GM23338 (cell line): ENCODE data around the gene ZNF860. TPM values are rescaled to one million over a fixed set of nuclear protein-coding genes. Genes with fewer than 3 reads are reported as not detected.

Source experiments
- ATAC-seq: fragments of 200-7000 bp; cut with Tn5 transposase; 3 replicates; pipeline ENCODE4 v1.9.1; 2020
- DNase-seq: peaks from one replicate; pipeline ENCODE4 v3.0.0-alpha.2; 2015; ENCODE audit warnings: low spot score
- H2AFZ ChIP-seq: fragments of 200-600 bp; sonication (generic); 2 replicates; pipeline ENCODE4 v1.8.0; 2016; ENCODE audit warnings: antibody characterized with exemption, mild to moderate bottlenecking, moderate library complexity
- H3F3A ChIP-seq: fragments of 200-600 bp; sonication (generic); replicated peaks from 2 replicates; pipeline ENCODE4 v1.8.0; 2017; ENCODE audit warnings: antibody characterized with exemption, mixed run types, low read depth
- H3K27ac ChIP-seq: fragments of 200-600 bp; sonication (generic); 2 replicates; pipeline ENCODE4 v1.6.1; 2016; ENCODE audit warnings: low read depth
- H3K27me3 ChIP-seq: fragments of 200-600 bp; sonication (generic); 2 replicates; pipeline ENCODE4 v1.8.0; 2016; ENCODE audit warnings: mild to moderate bottlenecking, mixed run types, moderate library complexity; ENCODE audit not compliant: insufficient read depth
- H3K36me3 ChIP-seq: fragments of 200-600 bp; sonication (generic); 2 replicates; pipeline ENCODE4 v1.8.0; 2016; ENCODE audit warnings: mild to moderate bottlenecking; ENCODE audit not compliant: insufficient read depth
- H3K4me1 ChIP-seq: fragments of 200-600 bp; sonication (generic); 2 replicates; pipeline ENCODE4 v1.8.0; 2016; ENCODE audit warnings: mild to moderate bottlenecking, moderate library complexity; ENCODE audit not compliant: insufficient read depth
- H3K4me2 ChIP-seq: fragments of 200-600 bp; sonication (generic); 2 replicates; pipeline ENCODE4 v1.7.1; 2017; ENCODE audit warnings: mixed run types
- H3K4me3 ChIP-seq: fragments of 200-600 bp; sonication (generic); 2 replicates; pipeline ENCODE4 v1.6.1; 2016; ENCODE audit warnings: mixed run types
- H3K79me2 ChIP-seq: fragments of 200-600 bp; sonication (generic); replicated peaks from 2 replicates; pipeline ENCODE4 v1.8.0; 2017; ENCODE audit warnings: mild to moderate bottlenecking; ENCODE audit not compliant: insufficient read depth
- H3K9me2 ChIP-seq: fragments of 200-600 bp; sonication (generic); 2 replicates; pipeline ENCODE4 v1.8.0; 2017; ENCODE audit not compliant: insufficient read depth
- H4K20me1 ChIP-seq: fragments of 200-600 bp; sonication (generic); replicated peaks from 2 replicates; pipeline ENCODE4 v1.8.0; 2017; ENCODE audit warnings: mild to moderate bottlenecking; ENCODE audit not compliant: insufficient read depth
- H3K27ac Mint-ChIP-seq: 2 replicates; pipeline ENCODE4 v1.8.0; 2020; ENCODE audit warnings: inconsistent platforms, mild to moderate bottlenecking, moderate library complexity, mixed read lengths
- H3K27me3 Mint-ChIP-seq: 3 replicates; pipeline ENCODE4 v1.8.0; 2022; ENCODE audit warnings: low read depth, mild to moderate bottlenecking, moderate library complexity, mixed read lengths, inconsistent platforms; ENCODE audit not compliant: insufficient read depth, poor library complexity
- H3K36me3 Mint-ChIP-seq: 3 replicates; pipeline ENCODE4 v1.8.0; 2021; ENCODE audit warnings: low read depth, mild to moderate bottlenecking, inconsistent platforms, moderate library complexity, mixed read lengths
- H3K4me1 Mint-ChIP-seq: 3 replicates; pipeline ENCODE4 v1.8.0; 2020; ENCODE audit warnings: mild to moderate bottlenecking, inconsistent platforms, mixed read lengths
- H3K4me3 Mint-ChIP-seq: 3 replicates; pipeline ENCODE4 v1.8.0; 2021; ENCODE audit warnings: moderate library complexity, mild to moderate bottlenecking, inconsistent platforms, mixed read lengths
- H3K9me3 Mint-ChIP-seq: 3 replicates; pipeline ENCODE4 v1.8.0; 2020; ENCODE audit warnings: moderate library complexity, mild to moderate bottlenecking, inconsistent platforms, mixed read lengths
- EZH2 ChIP-seq: fragments of 200-600 bp; sonication (generic); IDR thresholded peaks from one replicate; pipeline ENCODE4 v1.8.0; 2017; ENCODE audit warnings: antibody characterized with exemption, mild to moderate bottlenecking, low read depth; ENCODE audit not compliant: unreplicated experiment
- EZH2phosphoT487 ChIP-seq: fragments of 200-600 bp; sonication (generic); IDR thresholded peaks from one replicate; pipeline ENCODE4 v1.8.1; 2018; ENCODE audit warnings: antibody characterized with exemption; ENCODE audit not compliant: unreplicated experiment
- JUNB ChIP-seq: IDR thresholded peaks from one replicate; pipeline ENCODE4 v1.6.1; 2016; ENCODE audit warnings: antibody characterized with exemption; ENCODE audit not compliant: unreplicated experiment
- NANOG ChIP-seq: IDR thresholded peaks from 2 replicates; pipeline ENCODE4 v1.6.1; 2016; ENCODE audit warnings: antibody characterized with exemption, borderline replicate concordance
- REST ChIP-seq: IDR thresholded peaks from one replicate; pipeline ENCODE4 v1.6.1; 2018; ENCODE audit warnings: antibody characterized with exemption; ENCODE audit not compliant: unreplicated experiment
- STAT1 ChIP-seq: IDR thresholded peaks from one replicate; pipeline ENCODE4 v1.6.1; 2016; ENCODE audit warnings: antibody characterized with exemption; ENCODE audit not compliant: unreplicated experiment
- ZNF114 ChIP-seq: fragments of 250-450 bp; sonication (Bioruptor Pico); IDR thresholded peaks from 2 replicates; pipeline ENCODE4 v1.5.0; 2020; ENCODE audit warnings: mild to moderate bottlenecking, moderate library complexity
- ZNF331 ChIP-seq: fragments of 250-450 bp; sonication (Bioruptor Pico); IDR thresholded peaks from 2 replicates; pipeline ENCODE4 v1.5.0; 2020; ENCODE audit warnings: low read depth, mild to moderate bottlenecking, moderate library complexity
- ZNF462 ChIP-seq: fragments of 250-450 bp; sonication (Bioruptor Pico); IDR thresholded peaks from 2 replicates; pipeline ENCODE4 v1.5.0; 2020; ENCODE audit warnings: mild to moderate bottlenecking, moderate library complexity
- polyA plus RNA-seq: library from polyadenylated mRNA; unstranded; fragments of >200 nt; fragmentation: Nextera tagmentation; extraction: Ambion mirVana; gene quantifications from 2 replicates; pipeline ENCODE4 v1.2.1, GENCODE V29; 2016
- total RNA-seq: library from RNA; depleted of rRNA; stranded (reverse); fragments of >200 nt; shearing (Covaris generic); gene quantifications from 2 replicates; pipeline ENCODE4 v1.2.3, GENCODE V29; 2014
- TF ChIP-seq, protein P1 (sequence below), 2 experiments: fragments of 200-600 bp in 1 of 2; sonication (generic) in 1 of 2; conservative IDR thresholded peaks; 2 replicates each; pipeline versions ENCODE4 v1.5.1 to v1.6.1; 2016 to 2017; ENCODE audit warnings: antibody characterized with exemption in 2 of 2, low read depth in 2 of 2, mild to moderate bottlenecking in 2 of 2, moderate library complexity in 1 of 2

Gene ZNF860
- total and polyA plus RNA-seq, 2 experiments from 2014 or later: 5.2 to 12.4 TPM

DNA sequence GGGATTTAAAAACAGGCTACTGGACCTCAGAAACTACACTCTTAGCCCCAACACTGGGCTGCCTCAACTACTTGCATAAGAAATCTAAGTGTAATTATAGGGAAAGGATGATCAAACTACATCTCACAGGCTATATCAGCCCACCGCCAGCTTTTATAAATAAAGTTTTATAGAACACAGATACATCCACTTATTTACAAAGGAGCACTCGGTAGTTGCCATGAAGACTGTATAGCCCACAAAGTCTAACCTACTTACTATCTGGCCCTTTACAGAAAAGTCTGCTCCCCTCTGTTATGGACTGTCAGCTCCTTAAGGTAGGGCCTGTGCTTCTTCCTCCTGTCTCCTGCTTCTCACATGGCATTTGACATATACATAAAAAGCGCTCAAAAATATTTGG, 9.9 kb upstream of the ZNF860 start:
- 0 out of 2 replicates have a peak overlapping the region, but pooled peaks have one; percentile 9 for H3K4me2 ChIP-seq
- peaks cover 100% of the 10 kb centered on the region for H3K79me2 ChIP-seq
- no peak for DNase-seq
- no peak overlapping the region for H3K4me3 ChIP-seq
- H3K27ac ChIP-seq: 0 out of 2 replicates have a peak overlapping the region, but pooled peaks have one; percentile 61
- 0 out of 2 replicates have a peak, but pooled peaks cover 6% of the 10 kb centered on the region for H3F3A ChIP-seq
- no peaks in the 10 kb centered on the region for H3K27me3 ChIP-seq
- H3K9me2 ChIP-seq: no peaks in the 10 kb centered on the region
- Mint-ChIP-seq H3K4me3 (no peak overlapping the region), H3K36me3 (peaks cover 6% of the 10 kb centered on the region; the same call in 2 of the 3 replicates), H3K27me3 (peaks cover 6% of the 10 kb centered on the region), H3K4me1 (peaks cover 73% of the 10 kb centered on the region), H3K27ac (no peak overlapping the region), H3K9me3 (no peaks in the 10 kb centered on the region)
- ATAC-seq: no peak
- H3K36me3 ChIP-seq: no peaks in the 10 kb centered on the region
- peaks cover 86% of the 10 kb centered on the region for H3K4me1 ChIP-seq
- no peak for TF ChIP-seq STAT1
- TF ChIP-seq NANOG: no peak
- TF ChIP-seq, protein P1, sequence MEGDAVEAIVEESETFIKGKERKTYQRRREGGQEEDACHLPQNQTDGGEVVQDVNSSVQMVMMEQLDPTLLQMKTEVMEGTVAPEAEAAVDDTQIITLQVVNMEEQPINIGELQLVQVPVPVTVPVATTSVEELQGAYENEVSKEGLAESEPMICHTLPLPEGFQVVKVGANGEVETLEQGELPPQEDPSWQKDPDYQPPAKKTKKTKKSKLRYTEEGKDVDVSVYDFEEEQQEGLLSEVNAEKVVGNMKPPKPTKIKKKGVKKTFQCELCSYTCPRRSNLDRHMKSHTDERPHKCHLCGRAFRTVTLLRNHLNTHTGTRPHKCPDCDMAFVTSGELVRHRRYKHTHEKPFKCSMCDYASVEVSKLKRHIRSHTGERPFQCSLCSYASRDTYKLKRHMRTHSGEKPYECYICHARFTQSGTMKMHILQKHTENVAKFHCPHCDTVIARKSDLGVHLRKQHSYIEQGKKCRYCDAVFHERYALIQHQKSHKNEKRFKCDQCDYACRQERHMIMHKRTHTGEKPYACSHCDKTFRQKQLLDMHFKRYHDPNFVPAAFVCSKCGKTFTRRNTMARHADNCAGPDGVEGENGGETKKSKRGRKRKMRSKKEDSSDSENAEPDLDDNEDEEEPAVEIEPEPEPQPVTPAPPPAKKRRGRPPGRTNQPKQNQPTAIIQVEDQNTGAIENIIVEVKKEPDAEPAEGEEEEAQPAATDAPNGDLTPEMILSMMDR (conservative IDR thresholded peaks at IDR 0.05; ENCODE audit: low read depth in 2 of 2): no peak
- TF ChIP-seq REST: no peak
- TF ChIP-seq ZNF114 (CRISPR knock-in tag): no peak
- TF ChIP-seq EZH2: no peak
- TF ChIP-seq ZNF462: no peak
- TF ChIP-seq EZH2phosphoT487: no peak
- no peak for TF ChIP-seq ZNF331 (CRISPR knock-in tag)
- no peak for TF ChIP-seq JUNB
- H4K20me1 ChIP-seq: peaks cover 4% of the 10 kb centered on the region; the same call in 1 of the 2 replicates
- no peak overlapping the region for H2AFZ ChIP-seq
